Aorta (tissue), 5 donors: ENCODE measurements around the gene MKS1. TPM values are rescaled to one million over a fixed set of nuclear protein-coding genes. Genes with fewer than 3 reads are reported as not detected.

ENCODE experiments used
- ATAC-seq: fragments of 200-7000 bp; cut with Tn5 transposase; one replicate; pipeline ENCODE4 v1.9.1; 2022; ENCODE audit warnings: moderate library complexity; ENCODE audit not compliant: low FRiP score
- DNase-seq, 2 donors: peaks; one replicate each; pipeline ENCODE4 v3.0.0-alpha.2; 2020
- H3K27ac ChIP-seq, 2 donors: one replicate each; pipeline ENCODE4 v1.5.1; 2013; ENCODE audit warnings: low read length in 2 of 2, mild to moderate bottlenecking in 2 of 2, moderate library complexity in 2 of 2, control low read depth in 1 of 2, inconsistent platforms in 1 of 2, low read depth in 1 of 2
- H3K27me3 ChIP-seq, 2 donors: one replicate each; pipeline ENCODE4 v1.6.1; 2013; ENCODE audit warnings: control low read depth in 1 of 2, low read length in 1 of 2, mild to moderate bottlenecking in 1 of 2, moderate library complexity in 1 of 2; ENCODE audit not compliant: insufficient read depth in 2 of 2, control insufficient read depth in 1 of 2
- H3K36me3 ChIP-seq, 2 donors: one replicate each; pipeline ENCODE4 v1.6.1; 2013; ENCODE audit warnings: control low read depth in 1 of 2, low read length in 1 of 2, mild to moderate bottlenecking in 1 of 2; ENCODE audit not compliant: insufficient read depth in 2 of 2, control insufficient read depth in 1 of 2
- H3K4me1 ChIP-seq, 2 donors: one replicate each; pipeline ENCODE4 v1.6.1; 2013; ENCODE audit warnings: low read length in 2 of 2, control low read depth in 1 of 2, mild to moderate bottlenecking in 1 of 2, moderate library complexity in 1 of 2; ENCODE audit not compliant: insufficient read depth in 2 of 2, control insufficient read depth in 1 of 2
- H3K4me3 ChIP-seq, 2 donors: one replicate each; pipeline ENCODE4 v1.5.1; 2013; ENCODE audit warnings: low read length in 2 of 2, control low read depth in 1 of 2, mild to moderate bottlenecking in 1 of 2
- H3K9me3 ChIP-seq: one replicate; pipeline ENCODE4 v1.6.1; 2013; ENCODE audit warnings: mild to moderate bottlenecking, low read length; ENCODE audit not compliant: control insufficient read depth
- WGBS, 2 donors: extraction: QIAGEN DNeasy Blood & Tissue Kit; methylation state at CpG; one replicate each; pipeline ENCODE4 v1.1.7; 2013; 5-methylcytosine and 5-hydroxymethylcytosine counted together
- intact Hi-C, 2 donors: fragments of 100-400 bp; cut with DNase I; formaldehyde crosslinking; loops; one replicate each; pipeline versions ENCODE4 v1.14.2 to v1.15.0; 2022
- long read RNA-seq, 2 donors: library from polyadenylated mRNA; unstranded; transcript quantifications; one replicate each; pipeline ENCODE4 v2.0.0, GENCODE V29; 2020 to 2021
- polyA plus RNA-seq, 2 donors: library from polyadenylated mRNA; stranded (reverse); fragments of 200-250 nt; gene quantifications; one replicate each; pipeline ENCODE4 v1.2.3, GENCODE V29; 2013
- total RNA-seq, 2 donors: library from RNA; stranded (reverse); fragmentation: NEBNext Ultra II Directional; extraction: Animal tissue kit (Norgen Biotek cat#: 25700); gene quantifications; one replicate each; pipeline ENCODE4 v1.2.1, GENCODE V29; 2021
- donor health status: healthy with polysubstance abuse.
- donor health status: Bipolar disorder and iron deficiency.
- donor health status: DM: no; HTN: no; CAD: no.
- donor health status: DM: no; HTN: no; CAD: no.
- donor health status: DM: yes; HTN: yes; CAD: no.

Gene MKS1
- 10 to 100 TPM; 10.1 to 13.3 TPM for total RNA-seq
- 10 to 100 TPM in 1 of 2 donors, 1 to 10 TPM in 1; 4.3 to 13.8 TPM for polyA plus RNA-seq
- long read RNA-seq, donor 1, transcript MKS1-202 (18 exons, 2,397 nt) = major isoform, 19 of 29 reads
- long read RNA-seq, donor 1, partial matches to known transcripts = 5 of 29 reads
- long read RNA-seq, donor 1, other reads (novel, unspliced or antisense) = 4 of 29 reads
- long read RNA-seq, donor 2, partial matches to known transcripts = 2 of 8 reads
- long read RNA-seq, donor 2, other reads (novel, unspliced or antisense) = 1 of 8 reads

- Histone ChIP-seq H3K27ac (peak within 1 kb of the TSS in 1 of 2 donors; percentile 39), H3K9me3 (no peaks in the 10 kb centered on the region), H3K36me3 (peaks cover 0 to 2% of the 10 kb centered on the region in 2 donors), H3K27me3 (no peaks in the 10 kb centered on the region), H3K4me3 (peak within 1 kb of the TSS; percentile 52 to 65), H3K4me1 (no peaks in the 10 kb centered on the region)
- ATAC-seq = peak; percentile 99
- 1 to 2% methylated on average over 46 to 56 of the region's 56 CpGs for WGBS, 2 donors
- DNase-seq = peak; percentile 97 to 99
- intact Hi-C loops = no loop called here
Observed at GRCh38 chr17:58219007-58219788, at the start of gene MKS1. Gene MKS1, minus strand, starts transcription at chr17:58219255. Its CDS starts 25 bp downstream, at chr17:58219230.

- no peaks in the 10 kb centered on the region for H3K27me3 ChIP-seq
- WGBS, 2 donors = 84% methylated on average over 12 of the region's 12 CpGs
- DNase-seq (no peak), ATAC-seq (no peak)
- H3K4me1 ChIP-seq = no peaks in the 10 kb centered on the region
- H3K4me3 ChIP-seq = no peak overlapping the region
- no peak overlapping the region for H3K27ac ChIP-seq
- H3K9me3 ChIP-seq = no peaks in the 10 kb centered on the region
- no peaks in the 10 kb centered on the region for H3K36me3 ChIP-seq
- intact Hi-C loops = no loop called here
Observed at GRCh38 chr17:58268326-58268725, 49.3 kb upstream of the MKS1 start.

- Histone ChIP-seq H3K27me3 (no peaks in the 10 kb centered on the region), H3K9me3 (no peaks in the 10 kb centered on the region), H3K36me3 (no peaks in the 10 kb centered on the region), H3K27ac (no peak overlapping the region), H3K4me1 (no peaks in the 10 kb centered on the region), H3K4me3 (no peak overlapping the region)
- WGBS, 2 donors = 79% methylated on average over 22 of the region's 22 CpGs
- intact Hi-C loops = no loop called here
- DNase-seq = no peak
- no peak for ATAC-seq
Observed at GRCh38 chr17:58267347-58268324, 48.6 kb upstream of the MKS1 start.

- Histone ChIP-seq H3K9me3 (no peaks in the 10 kb centered on the region), H3K27me3 (no peaks in the 10 kb centered on the region), H3K4me1 (no peaks in the 10 kb centered on the region), H3K4me3 (no peak overlapping the region), H3K27ac (no peak overlapping the region), H3K36me3 (no peaks in the 10 kb centered on the region)
- 92 to 95% methylated on average over 7 of the region's 7 CpGs for WGBS, 2 donors
- intact Hi-C loops = no loop called here
- ATAC-seq (no peak), DNase-seq (no peak)
Observed at GRCh38 chr17:58265902-58266875, 47.1 kb upstream of the MKS1 start.

- H3K27me3 ChIP-seq = no peaks in the 10 kb centered on the region
- DNase-seq = no peak
- no peaks in the 10 kb centered on the region for H3K9me3 ChIP-seq
- H3K27ac ChIP-seq = no peak overlapping the region
- H3K36me3 ChIP-seq = no peaks in the 10 kb centered on the region
- 76 to 86% methylated on average over 4 of the region's 4 CpGs for WGBS, 2 donors
- no peak overlapping the region for H3K4me3 ChIP-seq
- ATAC-seq = no peak
- intact Hi-C loops = no loop called here
- no peaks in the 10 kb centered on the region for H3K4me1 ChIP-seq
Observed at GRCh38 chr17:58265271-58265670, 46.2 kb upstream of the MKS1 start.

- 74% methylated on average over 6 of the region's 6 CpGs for WGBS, 2 donors
- intact Hi-C loops = no loop called here
- H3K27ac ChIP-seq = no peak overlapping the region
- H3K9me3 ChIP-seq = no peaks in the 10 kb centered on the region
- H3K4me3 ChIP-seq = no peak overlapping the region
- no peaks in the 10 kb centered on the region for H3K4me1 ChIP-seq
- H3K36me3 ChIP-seq = no peaks in the 10 kb centered on the region
- ATAC-seq (no peak), DNase-seq (no peak)
- H3K27me3 ChIP-seq = no peaks in the 10 kb centered on the region
Observed at GRCh38 chr17:58264407-58265103, 45.5 kb upstream of the MKS1 start.

GRCh38 chr17:58263773-58264172 lies 44.7 kb upstream of the MKS1 start:
- WGBS, 2 donors = 73 to 83% methylated on average over 1 of the region's 1 CpG
- Histone ChIP-seq H3K9me3 (no peaks in the 10 kb centered on the region), H3K27ac (no peak overlapping the region), H3K4me3 (no peak overlapping the region), H3K27me3 (no peaks in the 10 kb centered on the region), H3K4me1 (no peaks in the 10 kb centered on the region), H3K36me3 (no peaks in the 10 kb centered on the region)
- intact Hi-C loops = no loop called here
- DNase-seq = no peak
- no peak for ATAC-seq
